ENCODE data around the gene BPNT1. TPM values are rescaled to one million over a fixed set of nuclear protein-coding genes. Genes with fewer than 3 reads are reported as not detected.

Gene BPNT1
- total and polyA plus RNA-seq, 9 donors, result 12.9 to 34.0 (median 15.7) TPM

DNA sequence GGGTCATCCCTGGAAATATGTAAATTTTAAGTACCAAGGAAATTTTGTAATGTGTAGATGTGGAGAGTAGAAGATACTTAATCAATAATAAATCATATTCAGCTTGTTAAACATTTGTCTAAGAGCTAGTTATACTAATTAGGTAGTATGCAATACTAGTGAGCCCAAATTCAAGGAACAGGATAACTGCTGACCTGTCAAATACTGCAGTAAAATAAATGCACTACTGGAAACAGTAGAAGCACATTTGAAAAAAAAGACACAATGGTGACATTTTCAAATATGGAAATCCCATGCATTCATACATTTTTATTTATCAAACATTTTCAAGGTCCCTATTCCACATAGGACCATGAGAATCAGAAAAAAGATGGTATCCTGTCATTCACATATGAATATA, 70.5 kb downstream of the BPNT1 start:
- intact Hi-C loops (cut with DNase I), result no loop called here
- TF ChIP-seq POLR2A (IDR thresholded peaks at IDR 0.05) (no peak), EP300 (IDR thresholded peaks at IDR 0.05) (no peak)
- TF ChIP-seq, protein P1, sequence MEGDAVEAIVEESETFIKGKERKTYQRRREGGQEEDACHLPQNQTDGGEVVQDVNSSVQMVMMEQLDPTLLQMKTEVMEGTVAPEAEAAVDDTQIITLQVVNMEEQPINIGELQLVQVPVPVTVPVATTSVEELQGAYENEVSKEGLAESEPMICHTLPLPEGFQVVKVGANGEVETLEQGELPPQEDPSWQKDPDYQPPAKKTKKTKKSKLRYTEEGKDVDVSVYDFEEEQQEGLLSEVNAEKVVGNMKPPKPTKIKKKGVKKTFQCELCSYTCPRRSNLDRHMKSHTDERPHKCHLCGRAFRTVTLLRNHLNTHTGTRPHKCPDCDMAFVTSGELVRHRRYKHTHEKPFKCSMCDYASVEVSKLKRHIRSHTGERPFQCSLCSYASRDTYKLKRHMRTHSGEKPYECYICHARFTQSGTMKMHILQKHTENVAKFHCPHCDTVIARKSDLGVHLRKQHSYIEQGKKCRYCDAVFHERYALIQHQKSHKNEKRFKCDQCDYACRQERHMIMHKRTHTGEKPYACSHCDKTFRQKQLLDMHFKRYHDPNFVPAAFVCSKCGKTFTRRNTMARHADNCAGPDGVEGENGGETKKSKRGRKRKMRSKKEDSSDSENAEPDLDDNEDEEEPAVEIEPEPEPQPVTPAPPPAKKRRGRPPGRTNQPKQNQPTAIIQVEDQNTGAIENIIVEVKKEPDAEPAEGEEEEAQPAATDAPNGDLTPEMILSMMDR (IDR thresholded peaks at IDR 0.05), result no peak
- DNase-seq, result no peak
- no peak overlapping the region for H3K27ac ChIP-seq
- H3K9me3 ChIP-seq, result no peaks in the 10 kb centered on the region
- H3K4me3 ChIP-seq, result no peak overlapping the region
- H3K4me1 ChIP-seq (ENCODE audit: insufficient read depth), result no peaks in the 10 kb centered on the region
- H3K27me3 ChIP-seq, result no peaks in the 10 kb centered on the region
- no peaks in the 10 kb centered on the region for H3K36me3 ChIP-seq

DNA sequence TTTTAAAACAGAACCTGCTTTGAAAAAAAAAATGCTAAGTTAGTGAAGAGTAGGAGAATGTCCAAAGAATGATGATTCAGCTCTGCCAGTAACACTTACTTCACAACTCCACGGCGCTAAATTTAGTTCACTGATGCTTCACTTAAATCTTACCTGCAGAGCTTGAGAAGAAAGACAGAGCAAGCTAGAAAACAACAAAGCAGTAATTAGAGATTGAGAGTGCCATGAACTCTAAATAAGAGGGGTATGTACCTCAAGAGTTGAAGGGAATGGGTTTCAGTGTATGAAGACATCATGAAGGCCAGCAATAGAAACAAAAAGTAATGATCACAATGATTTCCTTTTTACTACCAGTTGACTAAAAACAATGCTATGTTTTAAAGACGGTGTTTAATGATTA, 76.1 kb downstream of the BPNT1 start:
- WGBS, 3 donors, result 69 to 88% (median 70%) methylated on average over 3 of the region's 3 CpGs
- H3K27me3 ChIP-seq, result no peaks in the 10 kb centered on the region
- H3K4me1 ChIP-seq (ENCODE audit: insufficient read depth), result no peaks in the 10 kb centered on the region
- H3K4me3 ChIP-seq, result no peak overlapping the region
- intact Hi-C loops (cut with DNase I), result no loop called here
- TF ChIP-seq POLR2A (IDR thresholded peaks at IDR 0.05), result no peak
- no peak for TF ChIP-seq EP300 (IDR thresholded peaks at IDR 0.05)
- TF ChIP-seq, protein P1 (IDR thresholded peaks at IDR 0.05), result no peak
- no peak overlapping the region for H3K27ac ChIP-seq
- no peaks in the 10 kb centered on the region for H3K9me3 ChIP-seq
- DNase-seq, result no peak
- no peaks in the 10 kb centered on the region for H3K36me3 ChIP-seq

DNA sequence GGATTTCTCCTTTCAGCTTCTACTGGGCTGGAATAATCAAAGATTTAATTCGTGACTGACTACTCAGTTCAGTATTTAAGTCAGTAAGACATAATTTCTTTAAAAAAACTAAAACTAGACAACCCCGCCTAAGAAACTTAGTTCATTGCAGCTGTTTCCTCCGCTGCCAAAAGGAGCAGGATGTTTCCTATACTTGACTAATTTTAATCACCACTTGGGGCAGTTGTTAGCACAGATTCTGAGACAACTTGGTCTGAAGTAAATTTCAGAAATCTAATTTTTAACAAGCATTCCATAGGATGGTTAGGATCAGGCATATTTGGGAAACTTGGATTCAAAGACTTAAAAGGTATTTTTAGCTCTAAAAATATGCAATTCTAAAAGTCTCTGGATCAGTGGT, 77.3 kb downstream of the BPNT1 start:
- Histone ChIP-seq H3K4me1 (ENCODE audit: insufficient read depth) (no peaks in the 10 kb centered on the region), H3K4me3 (no peak overlapping the region), H3K36me3 (no peaks in the 10 kb centered on the region), H3K27me3 (no peaks in the 10 kb centered on the region), H3K27ac (no peak overlapping the region), H3K9me3 (no peaks in the 10 kb centered on the region)
- no peak for TF ChIP-seq POLR2A (IDR thresholded peaks at IDR 0.05)
- TF ChIP-seq EP300 (IDR thresholded peaks at IDR 0.05), result no peak
- TF ChIP-seq, protein P1 (IDR thresholded peaks at IDR 0.05), result no peak
- 22 to 32% (median 24%) methylated on average over 3 of the region's 3 CpGs for WGBS, 3 donors
- no peak for DNase-seq
- intact Hi-C loops (cut with DNase I), result no loop called here

DNA sequence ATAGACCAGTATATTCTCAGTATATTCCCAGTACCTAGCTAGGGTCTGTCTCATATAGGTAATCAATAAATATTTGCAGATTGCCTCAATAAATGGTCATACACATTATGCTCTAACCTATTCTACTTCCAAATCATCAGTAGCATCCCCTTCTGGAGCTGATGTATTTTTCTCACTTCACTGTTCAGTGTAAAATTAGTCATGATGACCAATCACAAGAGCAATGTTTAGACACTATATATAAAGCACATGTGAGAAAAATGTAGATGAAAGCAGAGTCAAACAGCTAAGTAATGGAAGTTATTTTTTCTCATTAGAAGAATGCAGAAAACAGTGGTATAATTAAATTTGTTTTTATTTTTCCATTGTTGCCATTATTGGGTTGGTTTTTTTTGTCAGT, 78.0 kb downstream of the BPNT1 start:
- intact Hi-C loops (cut with DNase I), result no loop called here

More for the DNA sequence above, 78.0 kb downstream of the BPNT1 start:
- Histone ChIP-seq H3K4me1 (ENCODE audit: insufficient read depth) (no peaks in the 10 kb centered on the region), H3K27ac (no peak overlapping the region), H3K36me3 (no peaks in the 10 kb centered on the region), H3K4me3 (no peak overlapping the region), H3K27me3 (no peaks in the 10 kb centered on the region), H3K9me3 (no peaks in the 10 kb centered on the region)
- DNase-seq, result no peak
- TF ChIP-seq POLR2A (IDR thresholded peaks at IDR 0.05) (no peak), EP300 (IDR thresholded peaks at IDR 0.05) (no peak)
- TF ChIP-seq, protein P1 (IDR thresholded peaks at IDR 0.05), result no peak

MicroRNAs within 50 kb of the gene (microRNA counts, 767-probe panel; counts per million panel counts)
- 530 counts per million, percentile 78 among the panel's probes with 10 or more counts for microRNA hsa-miR-194-5p
- 530 counts per million, percentile 78 among the panel's probes with 10 or more counts for microRNA hsa-miR-215

Small RNA genes lying within 50 kb of the gene (microRNA-seq; reads per million reads assigned to microRNA genes)
- gene MIR194-1, result 0 to 0.38 (median 0.16) reads per million in 3 donors
- gene MIR215, result 0.32 to 1.5 (median 0.36) reads per million in 3 donors

Small RNA genes lying within 50 kb of the gene (small RNA-seq; reads per million reads assigned to genes)
- gene MIR194-1 (not detected), gene MIR215 (0.15 reads per million)

Other genes starting within 250 kb of the BPNT1 start
- 1 to 10 TPM in 3 of 7 donors, under 1 TPM in 4; 0.23 to 2.9 (median 0.48) TPM for gene SLC30A10, start 161.2 kb downstream of the BPNT1 start, total RNA-seq
- gene SLC30A10, start 161.2 kb downstream of the BPNT1 start, polyA plus RNA-seq, result under 1 TPM; 0.18 to 0.75 TPM
- gene EPRS1, start 43.3 kb downstream of the BPNT1 start, total RNA-seq, result 100 to 1,000 TPM in 1 of 7 donors, 10 to 100 TPM in 6; 34.9 to 135 (median 75.3) TPM
- 10 to 100 TPM; 27.8 to 60.5 TPM for gene EPRS1, start 43.3 kb downstream of the BPNT1 start, polyA plus RNA-seq
- gene IARS2, start 4.3 kb upstream of the BPNT1 start, total RNA-seq, result 10 to 100 TPM; 37.2 to 52.0 (median 43.0) TPM
- gene IARS2, start 4.3 kb upstream of the BPNT1 start, polyA plus RNA-seq, result 10 to 100 TPM; 35.3 to 52.9 TPM
- gene RAB3GAP2, start 182.7 kb upstream of the BPNT1 start, total RNA-seq, result 10 to 100 TPM; 18.0 to 33.4 (median 27.2) TPM
- 10 to 100 TPM in 1 of 2 donors, 1 to 10 TPM in 1; 7.6 to 14.9 TPM for gene RAB3GAP2, start 182.7 kb upstream of the BPNT1 start, polyA plus RNA-seq